ENCODE data around the gene PPP1R8.

Gene PPP1R8

DNA sequence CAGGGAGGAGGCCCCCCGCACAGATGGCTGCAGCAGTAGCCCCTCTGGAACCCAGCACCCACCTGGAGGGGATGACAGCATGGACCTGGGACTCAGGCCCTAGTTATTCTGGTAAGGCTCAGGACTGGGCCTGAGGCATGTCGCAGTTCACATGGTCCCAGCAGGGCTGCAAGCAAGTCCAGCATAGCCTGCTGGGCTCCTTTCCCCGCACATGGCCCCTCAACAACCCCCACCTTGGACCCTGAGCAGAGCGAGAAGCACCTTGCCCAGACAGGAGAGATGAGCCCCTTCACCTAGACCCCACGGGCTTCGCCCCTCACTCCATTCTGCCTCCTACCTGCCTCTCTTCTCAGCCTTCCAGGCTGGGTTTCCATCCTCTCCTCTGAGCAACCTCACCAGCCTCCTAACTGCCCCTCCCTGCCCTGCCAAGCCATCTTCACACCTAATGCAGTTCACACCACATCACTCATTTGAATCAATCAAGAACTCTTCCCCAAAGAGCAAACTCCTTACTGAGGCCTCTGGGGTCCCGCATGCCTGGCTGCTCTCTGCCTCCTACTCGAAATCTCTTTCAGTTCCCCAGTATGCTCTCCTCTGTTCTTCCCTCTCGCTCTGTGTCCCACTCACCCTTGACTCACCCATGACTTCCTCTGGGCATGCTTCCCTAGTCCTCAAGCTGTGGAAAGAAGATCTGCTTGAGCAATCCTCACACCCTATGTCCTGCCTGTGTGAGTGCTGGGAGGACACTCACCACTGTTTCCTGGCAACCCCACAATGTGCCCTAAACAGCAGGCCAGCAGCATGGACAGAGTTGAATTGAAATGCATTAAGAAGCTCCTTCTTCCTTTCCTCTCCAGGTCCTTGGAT is 32.3 kb downstream of the PPP1R8 start:
- H3K36me3 ChIP-seq (ENCODE audit: insufficient read depth, low read length) = no peaks in the 10 kb centered on the region
- H3K9me3 ChIP-seq (ENCODE audit: insufficient read depth, low read depth, low read length) = no peaks in the 10 kb centered on the region
- H3K79me2 ChIP-seq (ENCODE audit: insufficient read depth, low read length) = no peaks in the 10 kb centered on the region
- peaks cover 23% of the 10 kb centered on the region for H3K4me1 ChIP-seq (ENCODE audit: insufficient read depth, low read length, poor library complexity, severe bottlenecking)
- no peak overlapping the region for H3K4me3 ChIP-seq (ENCODE audit: low read length, poor library complexity, severe bottlenecking)
- H3F3A ChIP-seq (ENCODE audit: low read depth) = no peaks in the 10 kb centered on the region
- H3K27me3 ChIP-seq (ENCODE audit: insufficient read depth, low read length, poor library complexity, severe bottlenecking) = no peaks in the 10 kb centered on the region
- no peaks in the 10 kb centered on the region for H3K9me2 ChIP-seq (replicated peaks; ENCODE audit: low read depth, low read length)
- H4K20me1 ChIP-seq (ENCODE audit: insufficient read depth, low read length, poor library complexity, severe bottlenecking) = no peaks in the 10 kb centered on the region
- H2AFZ ChIP-seq (ENCODE audit: low read length) = peak overlapping the region; percentile 84
- H3K4me2 ChIP-seq (ENCODE audit: low read depth, low read length, poor library complexity, severe bottlenecking) = peak overlapping the region; percentile 27
- TF ChIP-seq, protein P1, sequence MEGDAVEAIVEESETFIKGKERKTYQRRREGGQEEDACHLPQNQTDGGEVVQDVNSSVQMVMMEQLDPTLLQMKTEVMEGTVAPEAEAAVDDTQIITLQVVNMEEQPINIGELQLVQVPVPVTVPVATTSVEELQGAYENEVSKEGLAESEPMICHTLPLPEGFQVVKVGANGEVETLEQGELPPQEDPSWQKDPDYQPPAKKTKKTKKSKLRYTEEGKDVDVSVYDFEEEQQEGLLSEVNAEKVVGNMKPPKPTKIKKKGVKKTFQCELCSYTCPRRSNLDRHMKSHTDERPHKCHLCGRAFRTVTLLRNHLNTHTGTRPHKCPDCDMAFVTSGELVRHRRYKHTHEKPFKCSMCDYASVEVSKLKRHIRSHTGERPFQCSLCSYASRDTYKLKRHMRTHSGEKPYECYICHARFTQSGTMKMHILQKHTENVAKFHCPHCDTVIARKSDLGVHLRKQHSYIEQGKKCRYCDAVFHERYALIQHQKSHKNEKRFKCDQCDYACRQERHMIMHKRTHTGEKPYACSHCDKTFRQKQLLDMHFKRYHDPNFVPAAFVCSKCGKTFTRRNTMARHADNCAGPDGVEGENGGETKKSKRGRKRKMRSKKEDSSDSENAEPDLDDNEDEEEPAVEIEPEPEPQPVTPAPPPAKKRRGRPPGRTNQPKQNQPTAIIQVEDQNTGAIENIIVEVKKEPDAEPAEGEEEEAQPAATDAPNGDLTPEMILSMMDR (conservative IDR thresholded peaks at IDR 0.05; ENCODE audit: low read length) = no peak
- TF ChIP-seq EZH2phosphoT487 (IDR thresholded peaks at IDR 0.05; ENCODE audit: borderline replicate concordance) = no peak
- peak overlapping the region; percentile 30 for H3K9ac ChIP-seq (ENCODE audit: low read depth, low read length, poor library complexity, severe bottlenecking)

DNA sequence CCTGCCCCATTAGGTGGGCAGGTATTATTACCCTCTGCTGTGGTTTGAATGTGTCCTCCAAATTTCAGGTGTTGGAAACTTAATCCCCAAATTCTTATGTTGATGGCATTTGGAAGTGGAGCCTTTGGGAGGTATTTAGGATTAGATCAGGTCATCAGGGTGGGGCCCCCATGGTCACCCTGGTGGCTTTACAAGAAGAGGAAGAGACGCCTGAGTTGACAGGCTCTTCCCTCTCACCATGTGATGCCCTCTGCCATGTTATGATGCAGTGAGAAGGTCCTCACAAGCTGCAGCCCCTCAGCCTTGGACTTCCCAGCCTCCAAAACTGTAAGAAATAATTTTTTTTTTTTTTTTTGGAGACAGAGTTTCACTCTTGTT is 32.9 kb downstream of the PPP1R8 start:
- Histone ChIP-seq H3K4me3 (ENCODE audit: low read length, poor library complexity, severe bottlenecking) (no peak overlapping the region), H3F3A (ENCODE audit: low read depth) (no peaks in the 10 kb centered on the region), H3K79me2 (ENCODE audit: insufficient read depth, low read length) (no peaks in the 10 kb centered on the region), H3K4me2 (ENCODE audit: low read depth, low read length, poor library complexity, severe bottlenecking) (peak overlapping the region; percentile 27), H4K20me1 (ENCODE audit: insufficient read depth, low read length, poor library complexity, severe bottlenecking) (no peaks in the 10 kb centered on the region), H3K9me3 (ENCODE audit: insufficient read depth, low read depth, low read length) (no peaks in the 10 kb centered on the region), H3K4me1 (ENCODE audit: insufficient read depth, low read length, poor library complexity, severe bottlenecking) (peaks cover 23% of the 10 kb centered on the region), H2AFZ (ENCODE audit: low read length) (peak overlapping the region; percentile 84), H3K27me3 (ENCODE audit: insufficient read depth, low read length, poor library complexity, severe bottlenecking) (no peaks in the 10 kb centered on the region), H3K9me2 (replicated peaks; ENCODE audit: low read depth, low read length) (no peaks in the 10 kb centered on the region), H3K36me3 (ENCODE audit: insufficient read depth, low read length) (no peaks in the 10 kb centered on the region), H3K9ac (ENCODE audit: low read depth, low read length, poor library complexity, severe bottlenecking) (peak overlapping the region; percentile 30)
- no peak for TF ChIP-seq EZH2phosphoT487 (IDR thresholded peaks at IDR 0.05; ENCODE audit: borderline replicate concordance)
- TF ChIP-seq, protein P1 (conservative IDR thresholded peaks at IDR 0.05; ENCODE audit: low read length) = no peak

DNA sequence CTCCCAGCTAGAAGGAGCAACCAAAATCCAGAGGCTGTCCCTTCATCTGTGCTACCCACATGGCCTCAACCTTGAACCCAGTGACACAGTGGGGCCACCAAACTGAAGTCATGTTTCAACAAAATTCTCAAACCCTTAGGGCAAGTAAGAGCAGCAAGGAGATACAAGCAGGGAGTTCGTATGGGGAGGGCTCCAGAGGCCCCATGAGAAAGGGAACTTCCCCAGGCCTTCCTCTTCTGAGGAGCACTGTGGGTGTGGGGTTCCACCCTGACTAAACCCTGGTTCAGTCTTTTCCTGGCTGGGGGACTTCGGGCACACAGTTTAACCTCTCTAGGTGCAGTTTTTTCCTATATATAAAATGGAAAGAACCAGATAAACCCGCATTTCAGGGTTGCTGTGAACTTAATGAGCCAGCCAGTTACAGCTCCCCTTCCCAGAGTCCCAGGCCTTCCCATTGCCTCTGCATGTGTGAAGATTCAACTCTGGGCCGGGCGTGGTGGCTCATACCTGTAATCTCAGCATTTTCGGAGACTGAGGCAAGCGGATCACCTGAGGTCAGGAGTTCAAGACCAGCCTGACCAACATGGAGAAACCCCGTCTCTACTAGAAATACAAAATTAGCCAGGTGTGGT is 33.8 kb downstream of the PPP1R8 start:
- no peaks in the 10 kb centered on the region for H3K79me2 ChIP-seq (ENCODE audit: insufficient read depth, low read length)
- no peaks in the 10 kb centered on the region for H3K27me3 ChIP-seq (ENCODE audit: insufficient read depth, low read length, poor library complexity, severe bottlenecking)
- peak overlapping the region; percentile 30 for H3K4me2 ChIP-seq (ENCODE audit: low read depth, low read length, poor library complexity, severe bottlenecking)
- peak overlapping the region; percentile 99 for H2AFZ ChIP-seq (ENCODE audit: low read length)
- no peaks in the 10 kb centered on the region for H3F3A ChIP-seq (ENCODE audit: low read depth)
- no peak overlapping the region for H3K4me3 ChIP-seq (ENCODE audit: low read length, poor library complexity, severe bottlenecking)
- no peaks in the 10 kb centered on the region for H3K9me3 ChIP-seq (ENCODE audit: insufficient read depth, low read depth, low read length)
- no peaks in the 10 kb centered on the region for H3K9me2 ChIP-seq (replicated peaks; ENCODE audit: low read depth, low read length)
- H3K9ac ChIP-seq (ENCODE audit: low read depth, low read length, poor library complexity, severe bottlenecking) = no peak overlapping the region
- H3K36me3 ChIP-seq (ENCODE audit: insufficient read depth, low read length) = no peaks in the 10 kb centered on the region
- TF ChIP-seq EZH2phosphoT487 (IDR thresholded peaks at IDR 0.05; ENCODE audit: borderline replicate concordance) = no peak
- H3K4me1 ChIP-seq (ENCODE audit: insufficient read depth, low read length, poor library complexity, severe bottlenecking) = peaks cover 30% of the 10 kb centered on the region
- H4K20me1 ChIP-seq (ENCODE audit: insufficient read depth, low read length, poor library complexity, severe bottlenecking) = no peaks in the 10 kb centered on the region
